Ectodermal cell (in vitro differentiated cells): Measurements from ENCODE around the gene ZNF407.

ENCODE experiments used
- H3K27ac ChIP-seq: 2 replicates; pipeline ENCODE4 v1.7.0; 2013; ENCODE audit warnings: mild to moderate bottlenecking, low read depth, low read length; ENCODE audit not compliant: insufficient read depth, poor library complexity, severe bottlenecking
- H3K27me3 ChIP-seq: 2 replicates; pipeline ENCODE4 v1.7.0; 2013; ENCODE audit warnings: mild to moderate bottlenecking, low read length; ENCODE audit not compliant: insufficient read depth, control insufficient read depth, poor library complexity, severe bottlenecking
- H3K36me3 ChIP-seq: one replicate; pipeline ENCODE4 v1.7.0; 2013; ENCODE audit warnings: low read length; ENCODE audit not compliant: control insufficient read depth, insufficient read depth
- H3K4me1 ChIP-seq: one replicate; pipeline ENCODE4 v1.7.0; 2013; ENCODE audit warnings: low read length; ENCODE audit not compliant: control insufficient read depth, insufficient read depth
- H3K4me3 ChIP-seq: 2 replicates; pipeline ENCODE4 v1.7.0; 2013; ENCODE audit warnings: low read depth, low read length, control low read depth; ENCODE audit not compliant: insufficient read depth
- H3K9me3 ChIP-seq: 2 replicates; pipeline ENCODE4 v1.7.0; 2013; ENCODE audit warnings: mild to moderate bottlenecking, low read length, moderate library complexity; ENCODE audit not compliant: control insufficient read depth
- WGBS, 2 experiments: methylation state at CpG; one replicate each; pipeline ENCODE4 v1.1.7; 2013; ENCODE audit warnings: missing lambda C conversion rate in 2 of 2; 5-methylcytosine and 5-hydroxymethylcytosine counted together

The ZNF407 gene

DNA sequence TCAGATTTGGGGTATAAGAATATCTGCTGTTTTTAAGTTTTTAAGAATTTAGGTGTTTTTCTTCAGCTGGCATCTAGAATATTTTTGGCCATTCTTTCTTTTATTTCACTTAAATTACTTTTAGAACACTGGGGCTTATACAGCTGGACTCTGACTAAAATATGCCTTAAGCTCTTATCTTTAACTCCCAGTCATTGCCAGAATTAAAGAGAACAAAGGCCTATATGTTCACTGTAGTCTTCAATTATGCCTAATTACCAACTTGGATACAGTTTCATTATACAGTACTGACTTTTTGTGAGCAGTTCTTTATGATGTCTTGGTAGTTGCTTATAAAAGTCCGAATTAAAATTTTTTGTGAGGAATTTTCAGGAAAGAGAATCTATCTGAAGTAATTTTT is 192.8 kb downstream of the ZNF407 start:
- no peak overlapping the region for H3K27ac ChIP-seq
- no peaks in the 10 kb centered on the region for H3K4me1 ChIP-seq
- H3K27me3 ChIP-seq, result no peaks in the 10 kb centered on the region
- H3K36me3 ChIP-seq, result no peaks in the 10 kb centered on the region
- 82 to 87% methylated on average over 1 of the region's 1 CpG for WGBS, 2 experiments
- no peak overlapping the region for H3K4me3 ChIP-seq
- H3K9me3 ChIP-seq, result no peaks in the 10 kb centered on the region

DNA sequence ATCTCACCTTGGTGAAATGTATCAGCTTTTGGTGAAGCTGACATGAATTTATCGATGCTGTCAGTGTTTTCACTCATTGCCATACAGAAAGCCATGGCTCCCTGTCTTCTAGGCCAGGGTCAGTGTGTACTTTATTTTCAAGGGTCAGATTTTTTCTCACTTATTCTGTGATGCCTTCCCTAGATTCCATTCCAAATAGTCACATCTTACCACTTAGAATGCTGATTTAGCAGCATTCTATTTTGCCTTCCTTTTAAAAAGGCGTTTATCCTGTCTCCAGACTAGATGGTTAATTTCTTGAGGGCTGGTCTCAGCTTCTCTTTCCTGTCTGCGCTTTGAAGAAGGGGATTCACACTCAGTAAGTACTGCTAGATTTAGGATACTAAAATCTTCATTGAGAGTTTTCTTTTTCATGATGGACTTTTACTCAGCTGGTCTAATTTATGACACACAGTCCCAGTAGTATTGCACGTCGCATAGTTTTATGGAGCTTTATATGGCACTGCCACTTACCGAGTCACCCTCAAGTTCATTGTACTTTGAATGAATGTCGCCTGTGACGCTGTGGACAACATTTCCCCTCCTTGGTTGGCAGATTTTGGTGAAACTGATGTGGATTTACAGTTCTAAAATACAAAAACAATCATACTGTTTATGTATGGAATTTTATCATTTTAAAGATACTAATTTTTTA is 194.0 kb downstream of the ZNF407 start:
- Histone ChIP-seq H3K4me1 (no peaks in the 10 kb centered on the region), H3K27me3 (no peaks in the 10 kb centered on the region), H3K9me3 (no peaks in the 10 kb centered on the region), H3K4me3 (no peak overlapping the region), H3K27ac (no peak overlapping the region), H3K36me3 (no peaks in the 10 kb centered on the region)
- 88 to 92% methylated on average over 6 to 8 of the region's 8 CpGs for WGBS, 2 experiments

GRCh38 chr18:74793746-74794145 is 196.1 kb downstream of the ZNF407 start:
- WGBS, 2 experiments, result 78 to 82% methylated on average over 9 of the region's 9 CpGs
- no peaks in the 10 kb centered on the region for H3K36me3 ChIP-seq
- H3K27ac ChIP-seq, result no peak overlapping the region
- H3K4me1 ChIP-seq, result no peaks in the 10 kb centered on the region
- no peaks in the 10 kb centered on the region for H3K27me3 ChIP-seq
- H3K4me3 ChIP-seq, result no peak overlapping the region
- H3K9me3 ChIP-seq, result no peaks in the 10 kb centered on the region

DNA sequence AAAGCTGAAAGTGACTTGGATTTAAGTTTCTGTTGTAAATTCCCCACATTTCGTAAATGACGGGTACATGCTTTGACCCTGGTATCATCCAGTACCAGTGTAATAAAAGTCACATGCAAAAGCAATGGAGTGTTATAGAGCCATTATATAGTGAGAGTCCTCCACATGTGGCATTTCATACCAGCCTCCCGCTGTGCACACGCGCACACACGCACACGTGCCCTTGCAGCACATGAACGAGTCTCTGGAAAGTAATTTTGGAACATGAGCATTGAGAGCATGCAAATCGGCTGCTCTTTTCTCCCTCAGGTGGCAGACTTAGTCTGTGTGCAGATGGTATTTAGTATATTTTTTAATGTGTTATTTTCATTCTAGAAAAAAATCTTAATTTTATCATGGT is 198.1 kb downstream of the ZNF407 start:
- Histone ChIP-seq H3K27me3 (no peaks in the 10 kb centered on the region), H3K27ac (no peak overlapping the region), H3K9me3 (no peaks in the 10 kb centered on the region), H3K4me3 (no peak overlapping the region), H3K36me3 (no peaks in the 10 kb centered on the region), H3K4me1 (no peaks in the 10 kb centered on the region)
- 98 to 99% methylated on average over 9 of the region's 9 CpGs for WGBS, 2 experiments

GRCh38 chr18:74796211-74796610 is 198.5 kb downstream of the ZNF407 start:
- 93 to 94% methylated on average over 4 of the region's 4 CpGs for WGBS, 2 experiments
- Histone ChIP-seq H3K4me1 (no peaks in the 10 kb centered on the region), H3K4me3 (no peak overlapping the region), H3K9me3 (no peaks in the 10 kb centered on the region), H3K27me3 (no peaks in the 10 kb centered on the region), H3K36me3 (no peaks in the 10 kb centered on the region), H3K27ac (no peak overlapping the region)

DNA sequence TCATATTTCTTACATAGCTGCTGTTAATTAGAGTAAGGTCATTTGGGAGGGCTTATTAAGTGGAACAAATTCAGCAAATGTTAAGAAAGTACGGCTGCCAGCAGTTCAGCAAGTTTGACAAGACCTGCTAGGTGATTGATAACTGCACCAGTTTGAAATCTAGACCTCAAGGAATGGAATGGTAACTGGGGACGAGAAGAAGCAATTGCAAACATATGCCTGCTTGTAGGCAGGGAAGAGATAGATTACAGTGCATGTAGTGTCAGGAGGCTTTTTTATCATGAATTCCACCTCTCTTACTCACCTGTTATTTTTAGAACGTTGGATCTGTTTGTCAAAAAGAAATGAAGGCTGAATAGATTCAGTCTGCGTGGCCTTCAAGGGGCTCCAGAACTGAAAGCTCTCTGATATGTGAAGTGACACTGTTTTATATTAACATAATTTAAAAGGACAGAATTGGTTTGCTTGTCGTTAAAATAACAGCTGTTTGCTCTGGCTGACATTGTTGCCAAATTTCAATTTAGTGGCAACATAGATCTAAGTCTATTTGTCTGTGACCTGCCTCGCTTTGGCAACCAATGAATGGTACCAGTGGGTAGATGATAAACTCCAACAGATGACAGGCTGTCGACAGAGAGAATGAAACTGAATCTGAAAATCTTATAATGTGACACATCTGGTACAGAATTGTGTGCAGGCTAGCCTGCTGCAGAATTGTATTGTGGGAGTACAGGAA is 199.3 kb downstream of the ZNF407 start:
- no peak overlapping the region for H3K4me3 ChIP-seq
- H3K27ac ChIP-seq, result no peak overlapping the region
- no peaks in the 10 kb centered on the region for H3K4me1 ChIP-seq
- no peaks in the 10 kb centered on the region for H3K36me3 ChIP-seq
- H3K27me3 ChIP-seq, result no peaks in the 10 kb centered on the region
- H3K9me3 ChIP-seq, result no peaks in the 10 kb centered on the region
- 85 to 87% methylated on average over 6 to 7 of the region's 7 CpGs for WGBS, 2 experiments

GRCh38 chr18:74797577-74798151 is 200.0 kb downstream of the ZNF407 start:
- WGBS, 2 experiments, result 87 to 93% methylated on average over 6 of the region's 6 CpGs
- Histone ChIP-seq H3K9me3 (no peaks in the 10 kb centered on the region), H3K27ac (no peak overlapping the region), H3K27me3 (no peaks in the 10 kb centered on the region), H3K4me1 (no peaks in the 10 kb centered on the region), H3K4me3 (no peak overlapping the region), H3K36me3 (no peaks in the 10 kb centered on the region)

DNA sequence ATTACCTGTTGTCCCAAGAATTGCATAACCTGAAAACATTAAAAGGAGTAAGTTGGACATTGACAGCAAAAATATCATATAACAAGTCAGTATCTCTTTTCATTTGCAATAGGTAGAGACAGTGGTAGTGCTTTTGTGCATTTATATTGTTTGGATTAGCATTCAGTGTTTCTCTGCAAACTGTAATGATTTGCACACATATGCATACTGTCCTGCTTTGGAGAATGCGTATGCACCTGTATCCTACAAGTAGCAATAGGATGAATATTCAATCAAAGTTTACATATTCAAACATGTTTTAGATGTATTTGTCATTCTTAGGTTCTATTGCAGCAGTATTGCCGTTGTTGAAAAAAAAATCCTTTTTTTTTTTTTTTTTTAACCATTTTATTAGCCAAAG is 201.9 kb downstream of the ZNF407 start:
- H3K36me3 ChIP-seq, result no peaks in the 10 kb centered on the region
- 75 to 100% methylated on average over 1 to 2 of the region's 2 CpGs for WGBS, 2 experiments

DNA sequence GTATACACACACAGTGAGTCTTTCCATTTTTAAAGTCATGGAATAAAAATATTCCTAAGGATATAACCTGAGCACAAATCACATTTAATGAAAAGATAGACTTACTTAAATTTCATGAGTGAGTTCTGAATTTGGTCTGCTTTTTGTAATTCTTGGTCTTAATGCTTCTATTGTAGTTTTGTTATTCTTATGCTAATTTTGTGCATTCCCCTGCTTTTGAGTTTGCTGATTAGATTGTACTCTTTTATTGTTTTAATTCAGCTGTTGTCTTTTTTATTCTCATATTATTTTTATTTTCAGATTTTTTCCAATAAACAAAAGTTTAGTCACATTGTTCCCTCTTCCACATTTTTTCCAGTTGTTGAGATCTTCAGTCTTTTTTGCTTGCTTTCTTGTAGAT is 202.4 kb downstream of the ZNF407 start:
- Histone ChIP-seq H3K27me3 (no peaks in the 10 kb centered on the region), H3K4me3 (no peak overlapping the region), H3K36me3 (no peaks in the 10 kb centered on the region), H3K9me3 (no peaks in the 10 kb centered on the region), H3K27ac (no peak overlapping the region), H3K4me1 (no peaks in the 10 kb centered on the region)

More for the DNA sequence above, 201.9 kb downstream of the ZNF407 start:
- Histone ChIP-seq H3K4me3 (no peak overlapping the region), H3K27ac (no peak overlapping the region), H3K4me1 (no peaks in the 10 kb centered on the region), H3K27me3 (no peaks in the 10 kb centered on the region), H3K9me3 (no peaks in the 10 kb centered on the region)

GRCh38 chr18:74803117-74803516 is 205.4 kb downstream of the ZNF407 start:
- no peaks in the 10 kb centered on the region for H3K36me3 ChIP-seq
- WGBS, 2 experiments, result 81 to 82% methylated on average over 4 of the region's 4 CpGs
- no peak overlapping the region for H3K4me3 ChIP-seq
- no peaks in the 10 kb centered on the region for H3K9me3 ChIP-seq
- no peak overlapping the region for H3K27ac ChIP-seq
- H3K27me3 ChIP-seq, result no peaks in the 10 kb centered on the region
- no peaks in the 10 kb centered on the region for H3K4me1 ChIP-seq
